GM21390 (cell line): ENCODE results near the gene PLCG2.
"Not testable (repeated sequence)": the region's sequence is repeated elsewhere in the genome, so short reads cannot be mapped to it uniquely, and the experiment has no call there.

Experiments used
- ATAC-seq: cut with Tn5 transposase; IDR thresholded peaks from one replicate; pipeline ENCODE4 v1.9.1; 2021; ENCODE audit not compliant: unreplicated experiment

The PLCG2 gene

DNA sequence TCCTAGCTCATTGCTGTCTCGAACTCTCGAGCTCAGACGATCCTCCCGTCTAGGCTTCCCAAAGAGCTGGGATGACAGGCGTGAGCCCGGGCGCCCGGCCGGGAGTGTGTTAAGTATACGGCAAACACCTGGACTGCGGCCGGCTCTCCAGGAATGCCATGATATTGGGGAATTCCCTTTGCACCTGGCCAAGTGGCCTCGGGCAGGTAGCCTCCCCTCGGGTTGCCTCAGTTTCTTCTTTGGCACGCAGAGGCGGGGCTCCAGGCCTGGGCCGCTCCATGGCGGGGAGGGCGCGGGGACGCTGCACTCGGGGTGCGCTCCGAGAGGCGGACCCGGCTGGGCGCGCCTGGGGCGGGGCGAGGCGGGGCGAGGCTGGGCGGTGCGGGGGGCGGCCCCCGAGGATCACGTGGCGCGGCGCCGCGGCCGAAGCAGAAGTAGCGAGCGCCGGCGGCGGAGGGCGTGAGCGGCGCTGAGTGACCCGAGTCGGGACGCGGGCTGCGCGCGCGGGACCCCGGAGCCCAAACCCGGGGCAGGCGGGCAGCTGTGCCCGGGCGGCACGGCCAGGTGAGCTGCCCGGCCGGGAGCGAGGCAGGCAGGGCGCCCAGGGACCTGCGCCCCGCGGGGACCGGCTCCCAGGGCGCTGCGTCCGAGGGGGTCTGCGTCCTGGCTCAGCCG lies at the start of gene PLCG2:
Gene PLCG2, plus strand, starts transcription at position 431 of the 675 bp plus-strand sequence. CDS start 6,699 bp downstream, outside the sequence.
- peak; percentile 77 for ATAC-seq

DNA sequence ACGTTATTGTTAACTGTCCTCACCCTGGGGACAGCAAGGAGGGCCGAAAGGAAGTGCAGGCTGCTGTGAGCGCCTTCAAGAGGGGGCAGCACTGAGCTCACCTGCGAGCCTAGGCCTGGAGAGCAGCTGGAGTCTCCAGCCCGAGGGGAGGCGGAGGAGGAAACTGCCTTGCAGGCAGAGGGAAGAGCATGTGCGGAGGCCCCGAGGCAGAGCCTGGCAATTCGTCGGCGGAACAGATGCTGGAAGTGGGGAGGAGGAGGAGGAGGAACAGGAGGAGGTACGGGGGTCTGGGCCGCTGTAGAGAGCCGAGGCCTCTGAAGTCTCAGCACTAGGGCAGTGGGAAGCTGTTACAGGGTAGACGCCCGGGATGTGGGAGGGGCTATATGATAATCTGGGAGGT lies 49.6 kb upstream of the PLCG2 start:
- ATAC-seq: no peak

DNA sequence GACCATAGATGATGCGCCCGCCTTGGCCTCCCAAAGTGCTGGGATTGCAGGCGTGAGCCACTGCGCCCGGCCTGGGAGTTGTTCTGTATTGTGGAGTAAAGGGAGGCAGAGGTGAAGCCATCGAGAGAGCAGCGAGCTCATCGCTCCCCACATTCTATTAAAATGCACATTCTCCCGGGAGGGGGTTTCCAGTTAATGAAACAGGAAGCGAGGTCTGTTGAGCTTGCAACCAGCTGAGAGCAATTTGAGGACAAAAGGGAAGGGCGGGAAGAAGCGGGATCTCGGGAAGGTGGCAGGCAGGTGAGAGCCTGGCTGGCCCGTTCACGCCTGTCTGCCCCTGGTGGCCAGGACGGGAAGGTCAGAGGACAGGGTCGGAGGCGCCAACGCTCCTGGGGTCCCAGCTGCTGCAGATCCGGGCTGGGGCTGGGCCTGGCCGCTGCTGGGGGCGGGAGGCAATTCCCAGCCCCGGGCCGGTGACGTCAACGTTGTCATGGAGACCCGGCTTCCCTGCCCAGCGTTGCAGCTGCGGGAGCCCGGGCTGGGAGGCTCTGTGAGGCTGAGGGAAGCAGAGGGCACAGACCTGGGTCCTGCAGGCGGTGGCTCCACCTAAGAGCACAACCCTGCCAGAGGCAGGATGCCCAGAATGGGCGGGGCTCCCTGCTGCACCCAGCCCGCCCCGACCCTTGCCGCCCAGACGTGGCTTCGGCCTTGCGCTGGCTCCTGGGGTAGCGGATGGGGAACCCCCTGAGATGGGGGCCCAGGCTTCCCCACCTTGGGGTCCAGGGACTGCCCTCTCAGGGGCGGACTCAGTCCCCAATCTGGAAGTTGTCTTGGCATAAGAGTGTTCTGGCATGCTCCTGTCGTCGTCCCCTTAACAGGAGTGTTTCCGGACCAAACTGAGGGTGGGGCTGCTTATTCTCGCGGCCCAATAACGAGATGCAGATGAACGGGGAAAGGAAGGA lies 48.7 kb upstream of the PLCG2 start:
- peak; percentile 72 for ATAC-seq

DNA sequence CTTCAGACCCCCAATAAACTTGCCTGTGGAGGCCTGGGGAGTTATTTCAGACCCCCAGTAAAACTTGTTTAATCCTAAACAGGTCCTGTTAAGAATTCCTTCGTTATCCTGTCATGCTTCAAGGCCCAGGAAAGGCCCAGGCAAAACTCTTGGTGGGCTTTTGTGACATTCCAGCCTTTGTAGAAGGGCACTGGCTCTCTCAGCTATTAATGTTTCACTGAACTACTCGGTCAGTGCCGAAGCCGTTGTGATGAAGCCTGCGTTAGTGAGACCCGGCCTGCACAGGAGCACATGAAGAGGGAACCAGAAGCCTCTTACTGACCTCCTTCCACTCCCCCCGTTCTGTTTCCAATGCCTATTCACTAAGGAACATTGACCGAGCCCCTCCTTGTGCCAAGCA lies 47.4 kb upstream of the PLCG2 start:
- ATAC-seq: no peak

DNA sequence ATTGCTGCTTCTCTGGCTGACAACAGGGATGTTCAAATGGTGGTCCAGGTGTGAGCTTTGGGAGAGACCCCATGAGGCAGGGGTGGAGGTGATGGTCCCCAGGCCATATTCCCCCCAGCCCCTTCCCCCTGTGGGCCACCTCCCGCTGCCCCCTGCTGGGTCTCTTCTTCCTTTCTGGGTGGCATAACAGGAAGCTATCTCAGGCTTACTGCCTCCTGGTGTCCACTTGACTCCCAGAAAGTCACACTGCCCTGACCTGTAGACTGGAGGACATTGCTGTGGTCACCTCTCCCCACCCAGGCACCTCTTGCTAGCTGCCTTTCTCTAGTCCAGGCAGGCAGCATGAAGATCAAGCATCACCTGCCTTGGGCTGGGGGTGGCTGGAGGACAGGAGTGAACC lies 46.4 kb upstream of the PLCG2 start:
- ATAC-seq: no peak

DNA sequence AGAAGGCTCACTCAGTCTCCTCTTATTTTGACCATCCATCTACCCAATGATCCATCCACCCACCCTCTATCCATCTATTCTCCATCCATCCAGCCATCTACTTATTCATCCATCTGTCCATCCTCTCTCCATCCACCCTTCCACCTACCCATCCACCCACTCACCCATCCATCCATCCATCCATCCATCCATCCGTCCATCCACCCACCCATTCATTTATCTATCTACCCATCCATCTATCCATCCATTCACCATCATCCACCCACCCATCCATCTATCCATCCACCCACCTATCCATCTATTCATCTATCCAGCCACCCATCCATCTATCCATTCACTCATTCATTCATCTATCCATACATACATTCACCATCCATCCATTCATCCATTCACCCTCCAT lies 45.8 kb upstream of the PLCG2 start:
- ATAC-seq: no peak

DNA sequence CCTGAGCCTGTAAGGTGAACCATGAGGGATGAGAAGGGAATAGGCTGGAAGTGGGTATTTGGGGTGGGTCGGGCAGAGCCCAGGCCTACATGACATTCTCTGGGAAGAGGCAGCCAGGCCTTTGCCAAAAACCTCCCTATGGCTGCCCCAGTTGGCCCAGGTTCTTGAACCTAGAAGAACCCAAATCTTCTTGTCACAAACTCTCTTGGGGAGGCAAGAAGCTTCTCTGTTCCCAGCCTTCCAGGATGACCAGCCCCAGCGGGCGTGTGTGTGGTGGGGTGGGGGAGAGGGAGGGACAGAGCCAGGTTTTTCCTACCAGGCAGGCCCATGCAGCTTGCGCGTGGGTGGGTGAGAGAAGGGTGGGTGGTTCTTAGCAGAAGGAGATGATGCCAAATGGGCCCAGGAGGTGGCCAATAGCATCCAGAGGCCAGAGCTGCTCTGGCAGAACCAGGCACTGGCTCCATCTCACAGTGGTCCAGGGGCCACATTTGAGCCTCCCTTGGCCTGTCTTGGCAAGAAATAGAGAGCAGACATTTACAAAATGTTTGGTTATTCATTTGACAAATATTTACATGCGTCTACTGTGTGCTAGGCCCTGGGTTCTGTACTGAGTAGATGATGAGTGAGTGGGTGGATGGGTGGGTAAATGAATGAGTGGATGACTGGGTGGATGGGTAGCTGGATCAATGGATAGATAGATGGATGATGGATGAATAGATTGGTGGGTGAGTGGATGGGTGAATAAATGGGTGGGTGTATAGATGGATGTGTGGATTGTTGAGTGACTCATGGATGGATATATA lies 44.3 kb upstream of the PLCG2 start:
- ATAC-seq: no peak

DNA sequence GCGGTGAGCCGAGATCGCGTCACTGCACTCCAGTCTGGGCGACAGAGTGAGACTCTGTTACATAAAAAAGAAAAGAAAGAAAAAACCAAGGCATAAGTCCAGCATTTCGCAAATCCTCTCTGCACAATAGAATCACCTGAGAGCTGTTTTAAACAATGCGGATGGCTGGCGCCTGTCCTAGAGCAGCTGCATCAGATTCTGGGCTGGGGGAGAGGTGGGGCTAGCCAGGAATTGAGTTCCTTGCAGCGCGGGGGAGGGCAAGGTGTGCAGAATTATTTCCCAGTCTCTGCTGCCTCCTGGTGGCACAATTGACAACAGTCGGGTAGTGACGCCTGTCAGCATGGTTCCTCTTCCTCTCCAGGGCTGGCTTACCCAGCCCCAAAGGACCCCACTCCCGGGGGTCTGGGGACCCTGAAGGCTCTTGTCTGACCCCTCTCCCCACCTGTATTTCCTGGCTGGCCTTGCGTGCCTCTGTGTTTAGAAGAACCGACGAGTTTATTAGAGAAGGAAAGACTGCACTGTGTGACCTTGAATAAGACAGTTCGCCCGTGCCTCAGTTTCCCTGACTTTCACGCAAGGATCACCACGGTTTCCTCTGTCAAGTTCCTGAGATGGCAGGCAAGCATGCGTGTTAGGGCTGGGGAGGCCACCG lies 41.1 kb upstream of the PLCG2 start:
- ATAC-seq: peak; percentile 56

DNA sequence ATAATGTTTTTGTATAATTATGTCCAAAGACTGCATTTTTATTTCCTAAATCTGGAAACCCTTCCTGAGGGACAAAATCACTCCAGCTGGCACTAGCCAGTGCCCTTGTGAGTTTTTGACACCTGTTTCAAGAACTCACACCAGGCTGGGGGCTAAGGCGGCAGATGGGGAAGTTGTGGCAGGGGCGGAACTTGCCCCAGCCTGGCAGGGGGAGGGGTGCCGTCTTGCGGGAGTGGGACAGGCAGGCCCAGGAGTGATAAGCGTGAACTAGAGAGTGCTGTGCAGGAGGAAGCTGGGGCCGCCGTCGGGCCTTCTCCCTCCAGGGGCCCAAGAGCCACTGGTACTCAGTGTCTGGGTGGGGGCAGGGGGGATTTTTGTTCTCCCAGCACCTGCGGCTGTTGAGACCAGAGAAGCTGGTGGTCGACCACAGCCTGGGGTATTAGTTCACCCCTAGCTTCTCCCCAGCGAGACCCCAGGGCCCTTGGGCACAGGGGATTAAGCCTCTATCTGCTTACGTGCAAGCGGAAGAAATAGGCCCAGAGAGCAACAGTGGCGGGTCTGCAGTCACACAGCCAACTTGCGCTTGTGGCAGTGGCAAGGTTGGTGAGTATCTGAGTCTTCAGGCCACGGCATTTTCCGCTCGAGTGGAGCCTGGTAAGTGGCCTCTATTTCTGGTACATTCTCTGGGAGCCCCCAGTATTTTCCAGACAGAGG lies 40.2 kb upstream of the PLCG2 start:
- ATAC-seq: peak; percentile 32

DNA sequence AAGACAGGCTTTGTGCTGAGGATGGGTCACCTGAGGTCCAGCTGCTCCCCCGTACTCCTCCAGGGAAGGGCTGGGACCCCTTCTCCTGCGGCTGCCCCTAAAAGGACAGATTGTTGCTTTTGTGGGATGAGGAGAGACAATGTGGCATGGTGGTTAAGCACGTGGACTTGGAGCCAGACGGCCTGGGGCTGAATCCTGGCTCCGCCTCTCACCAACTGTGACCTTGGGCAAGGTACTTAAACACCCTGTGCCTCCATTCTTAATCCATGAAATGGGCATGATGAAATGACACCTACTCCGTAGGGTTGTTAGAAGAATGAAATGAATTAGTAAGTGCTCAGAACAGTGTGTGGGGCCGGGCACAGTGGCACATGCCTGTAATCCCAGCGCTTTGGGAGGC lies 39.6 kb upstream of the PLCG2 start:
- ATAC-seq: no peak

DNA sequence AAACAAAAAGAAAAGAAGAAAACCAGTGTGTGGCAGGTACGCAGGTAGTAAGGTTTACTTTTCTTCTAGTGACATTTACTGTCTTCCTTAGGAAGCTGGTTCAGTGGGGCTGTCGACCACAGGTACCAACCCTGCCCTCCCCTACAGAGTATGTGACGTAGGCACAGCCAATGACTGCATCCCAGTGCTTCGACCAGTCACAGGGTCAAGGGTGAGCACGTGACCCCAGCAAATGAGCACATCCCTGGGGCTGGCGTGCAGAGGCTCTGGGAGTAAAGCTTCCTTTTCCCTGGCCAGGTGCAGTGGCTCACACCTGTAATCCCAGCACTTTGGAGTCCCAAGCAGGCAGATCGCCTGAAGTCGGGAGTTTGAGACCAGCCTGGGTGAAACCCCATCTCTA lies 38.9 kb upstream of the PLCG2 start:
- ATAC-seq: peak; percentile 66

DNA sequence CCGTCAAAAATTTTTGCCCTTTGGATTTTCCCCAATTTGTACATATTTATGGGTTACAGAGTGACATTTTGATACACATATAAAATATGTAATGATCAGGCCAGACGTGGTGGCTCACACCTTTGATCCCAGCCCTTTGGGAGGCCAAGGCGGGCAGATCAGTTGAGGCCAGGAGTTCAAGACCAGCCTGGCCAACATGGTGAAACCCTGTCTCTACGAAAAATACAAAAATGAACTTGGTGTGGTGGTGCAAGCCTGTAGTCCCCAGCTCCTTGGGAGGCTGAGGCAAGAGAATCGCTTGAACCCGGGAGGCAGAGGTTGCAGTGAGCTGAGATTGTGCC lies 37.7 kb upstream of the PLCG2 start:
- not testable (repeated sequence) for ATAC-seq

DNA sequence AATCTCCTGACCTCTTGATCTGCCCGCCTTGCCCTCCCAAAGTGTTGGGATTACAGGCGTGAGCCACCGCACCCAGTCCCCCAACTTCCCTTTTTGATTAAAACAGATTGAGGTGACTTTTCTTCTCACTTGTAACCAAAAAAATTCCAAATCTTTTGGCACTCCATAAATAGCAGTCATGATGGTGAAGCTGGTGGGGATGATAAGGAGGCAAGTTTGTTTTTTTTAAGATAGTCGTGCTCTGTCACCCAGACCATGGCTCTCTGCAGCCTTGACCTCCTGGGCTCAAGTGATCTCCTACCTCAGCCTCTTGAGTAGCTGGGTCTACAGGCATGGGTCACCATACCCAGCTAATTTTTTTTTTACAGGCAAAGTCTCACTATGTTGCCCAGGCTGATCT lies 34.7 kb upstream of the PLCG2 start:
- ATAC-seq: no peak

DNA sequence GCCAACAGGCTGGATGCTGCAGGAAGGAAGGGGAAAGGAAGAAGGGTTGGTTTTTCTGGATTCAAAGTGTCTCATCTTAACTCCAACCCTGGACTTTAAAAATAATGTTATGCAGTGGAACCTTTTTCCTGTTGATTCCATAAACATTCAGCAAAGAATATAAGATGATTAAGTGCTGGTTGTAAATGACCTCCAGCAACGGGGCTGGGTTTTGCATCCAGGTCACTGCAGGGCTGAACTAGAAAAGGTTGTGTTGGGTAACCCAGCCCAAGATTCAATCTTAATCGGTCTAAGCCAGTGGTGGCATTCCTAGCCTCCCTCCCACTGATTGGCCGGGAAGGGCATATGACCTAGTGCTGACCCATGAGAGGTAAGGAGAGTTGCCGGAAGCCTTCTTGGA lies 34.2 kb upstream of the PLCG2 start:
- ATAC-seq: no peak

DNA sequence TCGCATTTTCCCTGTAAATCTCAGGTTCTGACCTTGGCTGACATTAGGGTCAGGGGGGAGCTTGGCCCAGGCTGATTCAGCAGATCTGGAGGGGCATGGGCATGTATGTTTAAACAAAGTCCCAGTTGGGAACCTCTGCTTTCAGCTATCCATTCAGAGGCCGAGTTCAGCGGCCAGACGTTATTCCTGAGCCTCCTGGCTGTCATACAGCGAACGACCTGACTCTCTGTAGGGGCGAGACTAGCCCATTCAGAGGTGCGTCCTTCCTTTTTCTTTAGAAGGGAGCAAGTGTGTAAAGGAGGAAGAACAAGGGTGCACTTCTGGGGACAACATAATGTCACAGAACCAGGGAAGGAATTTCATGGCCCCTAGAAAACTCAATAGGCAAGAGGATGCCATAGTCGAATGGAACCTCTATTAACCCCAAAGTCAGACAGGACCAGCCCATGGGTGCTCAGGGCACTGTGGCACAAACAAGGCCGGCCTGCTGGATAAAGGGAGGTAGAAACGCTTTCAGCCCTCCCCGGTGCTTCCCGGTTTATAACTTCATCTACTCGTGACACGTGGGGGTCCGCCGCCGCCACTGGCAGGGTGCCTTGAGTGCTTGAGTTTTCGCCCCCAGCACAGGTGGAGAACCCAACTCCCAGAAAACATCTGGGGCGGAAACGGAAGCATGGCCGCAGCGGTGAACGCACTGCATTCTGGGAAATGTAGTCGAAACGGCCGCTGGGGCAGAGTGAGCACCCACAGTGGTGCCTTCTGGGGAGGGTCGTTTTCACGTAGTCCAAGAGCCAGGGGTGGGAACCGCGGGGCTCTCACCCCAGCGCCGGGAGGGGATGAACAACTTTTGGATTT lies 33.2 kb upstream of the PLCG2 start:
- peak; percentile 66 for ATAC-seq

DNA sequence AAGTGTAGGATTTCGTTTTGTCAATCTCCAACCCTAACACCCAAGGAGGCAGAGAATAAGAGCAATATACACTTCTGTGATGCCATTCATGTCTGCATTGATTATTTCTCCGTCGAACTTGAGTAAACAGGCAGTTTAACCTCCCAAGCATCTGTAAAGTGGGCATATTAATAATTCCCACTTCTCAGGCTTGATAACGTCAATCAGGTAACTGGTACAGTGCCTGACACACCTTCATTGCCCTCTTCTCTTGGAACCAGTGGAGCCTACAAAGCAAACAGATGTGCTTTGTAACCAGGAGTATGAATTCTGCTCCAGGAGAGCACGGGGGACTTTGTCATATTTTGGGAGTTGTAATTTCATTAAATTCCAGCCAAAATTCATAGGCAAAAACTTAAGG lies 32.5 kb upstream of the PLCG2 start:
- no peak for ATAC-seq

DNA sequence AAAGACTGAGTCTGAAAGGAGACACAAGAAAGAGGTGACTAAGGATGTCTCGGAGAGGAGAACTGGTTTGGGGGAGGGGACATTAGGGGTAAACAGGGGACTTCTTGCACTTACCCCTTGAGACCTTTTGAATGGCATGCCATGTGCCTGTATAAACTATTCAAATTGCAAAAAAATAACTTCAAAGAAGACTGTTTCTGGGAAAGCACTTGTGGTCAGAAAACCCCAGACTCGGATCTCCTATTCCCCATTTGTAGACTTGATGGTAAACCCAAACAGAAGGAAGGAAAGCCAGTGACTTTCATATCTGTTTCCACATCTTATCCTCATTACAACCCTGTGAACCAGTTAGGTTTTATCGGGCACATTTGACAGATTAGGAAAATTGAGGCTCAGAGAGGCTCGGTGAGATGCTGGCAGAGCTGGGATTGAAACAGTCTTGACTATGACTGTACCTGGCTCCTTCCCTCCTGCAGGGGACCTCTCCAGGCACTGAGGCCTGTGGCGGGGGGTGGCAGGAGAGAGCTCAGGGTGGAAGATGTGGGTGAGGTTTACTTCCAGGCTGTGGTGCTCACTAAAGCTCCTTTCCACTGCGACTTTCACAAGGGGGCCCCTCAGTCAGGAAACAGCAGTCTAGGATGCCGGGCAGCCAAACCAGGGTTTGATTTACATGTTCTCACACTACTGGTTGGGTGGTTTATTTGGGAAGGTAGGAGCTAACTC lies 30.5 kb upstream of the PLCG2 start:
- ATAC-seq: no peak

DNA sequence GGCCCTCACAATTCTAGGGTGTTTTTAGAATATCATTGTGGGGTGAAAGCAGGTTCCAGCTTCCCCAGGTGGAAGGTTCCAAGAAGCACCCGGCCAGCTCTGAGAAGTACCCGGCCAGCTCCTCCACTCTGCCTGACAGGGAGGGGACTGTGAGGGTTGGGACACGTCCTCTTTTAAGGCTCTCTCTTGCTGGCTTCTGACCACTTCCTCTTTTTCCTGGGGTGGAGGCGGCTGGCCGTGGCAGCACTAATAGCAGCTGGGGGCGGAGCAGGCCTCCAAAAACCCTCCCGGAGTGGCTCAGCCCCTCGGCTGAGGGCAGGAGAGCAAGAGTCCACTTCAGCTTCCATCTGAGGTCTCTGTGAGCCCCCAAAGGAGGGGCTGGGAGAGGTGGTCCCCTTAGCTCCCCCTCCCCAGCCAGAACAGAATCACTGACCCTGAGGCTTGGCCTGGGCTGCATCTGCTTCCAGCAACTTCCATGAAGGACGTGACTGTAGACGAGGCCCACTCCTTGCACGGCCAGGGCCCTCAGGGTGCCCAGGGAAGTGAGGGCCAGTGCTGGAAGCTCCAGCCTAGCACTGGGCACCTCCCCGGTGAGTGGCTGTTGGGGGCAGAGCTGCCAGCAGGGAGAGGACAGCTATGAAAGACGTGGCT lies 26.7 kb upstream of the PLCG2 start:
- peak; percentile 87 for ATAC-seq
